Measurements from ENCODE around the gene ATP1A1. TPM values are rescaled to one million over a fixed set of nuclear protein-coding genes. Genes with fewer than 3 reads are reported as not detected.
A peak's percentile ranks its signal among the peaks of the same experiment; 100 is the strongest.

ATP1A1 gene
- total and polyA plus RNA-seq, 9 of the 15 experiments (the other 6 are each of a cell fraction or from before 2014, with no cell fraction given): 99.3 to 513 (median 234) TPM

DNA sequence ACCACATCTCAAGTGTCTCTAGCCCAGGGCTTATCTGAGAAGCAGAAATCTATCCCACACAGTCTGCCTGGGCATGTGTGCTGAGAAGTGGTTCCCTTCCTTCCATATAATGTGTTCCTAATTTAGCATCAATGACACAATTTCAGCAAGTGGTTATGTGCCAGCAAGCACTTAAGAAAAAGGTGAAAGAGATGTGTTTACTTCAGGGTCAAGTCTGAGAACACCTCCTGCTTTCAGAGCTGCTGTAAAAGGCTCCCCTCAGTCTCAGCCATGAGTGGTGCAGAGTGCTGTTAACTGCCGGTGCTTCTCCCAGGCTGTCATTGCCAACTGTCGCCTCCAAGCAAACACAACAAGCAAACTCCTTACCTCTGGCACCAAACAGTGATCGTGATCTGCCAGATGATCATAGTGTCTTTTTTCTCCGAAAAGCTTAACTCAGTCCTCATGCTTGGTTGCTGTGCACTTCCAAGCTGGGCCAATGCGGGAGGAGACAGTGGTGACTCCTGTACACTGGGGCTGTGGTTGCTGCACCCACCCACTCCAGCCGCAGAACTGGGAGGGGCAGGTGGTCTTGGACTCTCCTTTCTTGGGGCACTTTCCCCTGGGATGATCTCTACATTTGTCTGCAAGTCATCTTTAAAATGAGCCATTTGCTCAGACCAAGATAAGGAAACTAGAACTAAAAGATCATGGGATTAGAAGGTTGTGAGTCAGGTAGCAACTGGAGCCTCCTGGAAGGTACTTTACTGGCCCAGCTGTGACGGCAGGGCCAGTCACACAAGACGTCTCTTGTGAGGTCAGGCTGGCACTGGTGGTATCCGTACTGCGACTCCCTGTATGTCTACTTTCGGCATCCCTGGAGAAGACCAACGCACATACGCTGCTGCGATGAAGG lies 32.4 kb downstream of the ATP1A1 start (continued):
- TF ChIP-seq, protein P1, sequence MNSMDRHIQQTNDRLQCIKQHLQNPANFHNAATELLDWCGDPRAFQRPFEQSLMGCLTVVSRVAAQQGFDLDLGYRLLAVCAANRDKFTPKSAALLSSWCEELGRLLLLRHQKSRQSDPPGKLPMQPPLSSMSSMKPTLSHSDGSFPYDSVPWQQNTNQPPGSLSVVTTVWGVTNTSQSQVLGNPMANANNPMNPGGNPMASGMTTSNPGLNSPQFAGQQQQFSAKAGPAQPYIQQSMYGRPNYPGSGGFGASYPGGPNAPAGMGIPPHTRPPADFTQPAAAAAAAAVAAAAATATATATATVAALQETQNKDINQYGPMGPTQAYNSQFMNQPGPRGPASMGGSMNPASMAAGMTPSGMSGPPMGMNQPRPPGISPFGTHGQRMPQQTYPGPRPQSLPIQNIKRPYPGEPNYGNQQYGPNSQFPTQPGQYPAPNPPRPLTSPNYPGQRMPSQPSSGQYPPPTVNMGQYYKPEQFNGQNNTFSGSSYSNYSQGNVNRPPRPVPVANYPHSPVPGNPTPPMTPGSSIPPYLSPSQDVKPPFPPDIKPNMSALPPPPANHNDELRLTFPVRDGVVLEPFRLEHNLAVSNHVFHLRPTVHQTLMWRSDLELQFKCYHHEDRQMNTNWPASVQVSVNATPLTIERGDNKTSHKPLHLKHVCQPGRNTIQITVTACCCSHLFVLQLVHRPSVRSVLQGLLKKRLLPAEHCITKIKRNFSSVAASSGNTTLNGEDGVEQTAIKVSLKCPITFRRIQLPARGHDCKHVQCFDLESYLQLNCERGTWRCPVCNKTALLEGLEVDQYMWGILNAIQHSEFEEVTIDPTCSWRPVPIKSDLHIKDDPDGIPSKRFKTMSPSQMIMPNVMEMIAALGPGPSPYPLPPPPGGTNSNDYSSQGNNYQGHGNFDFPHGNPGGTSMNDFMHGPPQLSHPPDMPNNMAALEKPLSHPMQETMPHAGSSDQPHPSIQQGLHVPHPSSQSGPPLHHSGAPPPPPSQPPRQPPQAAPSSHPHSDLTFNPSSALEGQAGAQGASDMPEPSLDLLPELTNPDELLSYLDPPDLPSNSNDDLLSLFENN (IDR thresholded peaks at IDR 0.05; ENCODE audit: low read depth in 2 of 2, low read length in 2 of 2): no peak
- TF ChIP-seq, protein P2, sequence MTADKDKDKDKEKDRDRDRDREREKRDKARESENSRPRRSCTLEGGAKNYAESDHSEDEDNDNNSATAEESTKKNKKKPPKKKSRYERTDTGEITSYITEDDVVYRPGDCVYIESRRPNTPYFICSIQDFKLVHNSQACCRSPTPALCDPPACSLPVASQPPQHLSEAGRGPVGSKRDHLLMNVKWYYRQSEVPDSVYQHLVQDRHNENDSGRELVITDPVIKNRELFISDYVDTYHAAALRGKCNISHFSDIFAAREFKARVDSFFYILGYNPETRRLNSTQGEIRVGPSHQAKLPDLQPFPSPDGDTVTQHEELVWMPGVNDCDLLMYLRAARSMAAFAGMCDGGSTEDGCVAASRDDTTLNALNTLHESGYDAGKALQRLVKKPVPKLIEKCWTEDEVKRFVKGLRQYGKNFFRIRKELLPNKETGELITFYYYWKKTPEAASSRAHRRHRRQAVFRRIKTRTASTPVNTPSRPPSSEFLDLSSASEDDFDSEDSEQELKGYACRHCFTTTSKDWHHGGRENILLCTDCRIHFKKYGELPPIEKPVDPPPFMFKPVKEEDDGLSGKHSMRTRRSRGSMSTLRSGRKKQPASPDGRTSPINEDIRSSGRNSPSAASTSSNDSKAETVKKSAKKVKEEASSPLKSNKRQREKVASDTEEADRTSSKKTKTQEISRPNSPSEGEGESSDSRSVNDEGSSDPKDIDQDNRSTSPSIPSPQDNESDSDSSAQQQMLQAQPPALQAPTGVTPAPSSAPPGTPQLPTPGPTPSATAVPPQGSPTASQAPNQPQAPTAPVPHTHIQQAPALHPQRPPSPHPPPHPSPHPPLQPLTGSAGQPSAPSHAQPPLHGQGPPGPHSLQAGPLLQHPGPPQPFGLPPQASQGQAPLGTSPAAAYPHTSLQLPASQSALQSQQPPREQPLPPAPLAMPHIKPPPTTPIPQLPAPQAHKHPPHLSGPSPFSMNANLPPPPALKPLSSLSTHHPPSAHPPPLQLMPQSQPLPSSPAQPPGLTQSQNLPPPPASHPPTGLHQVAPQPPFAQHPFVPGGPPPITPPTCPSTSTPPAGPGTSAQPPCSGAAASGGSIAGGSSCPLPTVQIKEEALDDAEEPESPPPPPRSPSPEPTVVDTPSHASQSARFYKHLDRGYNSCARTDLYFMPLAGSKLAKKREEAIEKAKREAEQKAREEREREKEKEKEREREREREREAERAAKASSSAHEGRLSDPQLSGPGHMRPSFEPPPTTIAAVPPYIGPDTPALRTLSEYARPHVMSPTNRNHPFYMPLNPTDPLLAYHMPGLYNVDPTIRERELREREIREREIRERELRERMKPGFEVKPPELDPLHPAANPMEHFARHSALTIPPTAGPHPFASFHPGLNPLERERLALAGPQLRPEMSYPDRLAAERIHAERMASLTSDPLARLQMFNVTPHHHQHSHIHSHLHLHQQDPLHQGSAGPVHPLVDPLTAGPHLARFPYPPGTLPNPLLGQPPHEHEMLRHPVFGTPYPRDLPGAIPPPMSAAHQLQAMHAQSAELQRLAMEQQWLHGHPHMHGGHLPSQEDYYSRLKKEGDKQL (CRISPR knock-in tag; IDR thresholded peaks at IDR 0.05; ENCODE audit: borderline replicate concordance): no peak
- TF ChIP-seq RBM39 (optimal IDR thresholded peaks at IDR 0.05; ENCODE audit: low read depth, low read length): no peak
- no peak for TF ChIP-seq ARID2 (IDR thresholded peaks at IDR 0.05)
- peak; percentile 44; the same call in 1 of the 2 replicates for TF ChIP-seq EP300 (IDR thresholded peaks at IDR 0.05; ENCODE audit: low read length)
